Stimulated activated CD8-positive, alpha-beta memory T cell treated with anti-CD3 and anti-CD28 coated beads, Interleukin-12 subunit alpha, Interleukin-12 subunit beta, amount 100 ng/mL, for 24 hours (primary cell): Measurements from ENCODE around the gene NEDD4L.
"Not testable (repeated sequence)": the region's sequence is repeated elsewhere in the genome, so short reads cannot be mapped to it uniquely, and the experiment has no call there.

Experiments used
- DNase-seq: peaks from one replicate; pipeline ENCODE4 v3.0.0-alpha.2; 2020; ENCODE audit errors: extremely low read depth

The NEDD4L gene

DNA sequence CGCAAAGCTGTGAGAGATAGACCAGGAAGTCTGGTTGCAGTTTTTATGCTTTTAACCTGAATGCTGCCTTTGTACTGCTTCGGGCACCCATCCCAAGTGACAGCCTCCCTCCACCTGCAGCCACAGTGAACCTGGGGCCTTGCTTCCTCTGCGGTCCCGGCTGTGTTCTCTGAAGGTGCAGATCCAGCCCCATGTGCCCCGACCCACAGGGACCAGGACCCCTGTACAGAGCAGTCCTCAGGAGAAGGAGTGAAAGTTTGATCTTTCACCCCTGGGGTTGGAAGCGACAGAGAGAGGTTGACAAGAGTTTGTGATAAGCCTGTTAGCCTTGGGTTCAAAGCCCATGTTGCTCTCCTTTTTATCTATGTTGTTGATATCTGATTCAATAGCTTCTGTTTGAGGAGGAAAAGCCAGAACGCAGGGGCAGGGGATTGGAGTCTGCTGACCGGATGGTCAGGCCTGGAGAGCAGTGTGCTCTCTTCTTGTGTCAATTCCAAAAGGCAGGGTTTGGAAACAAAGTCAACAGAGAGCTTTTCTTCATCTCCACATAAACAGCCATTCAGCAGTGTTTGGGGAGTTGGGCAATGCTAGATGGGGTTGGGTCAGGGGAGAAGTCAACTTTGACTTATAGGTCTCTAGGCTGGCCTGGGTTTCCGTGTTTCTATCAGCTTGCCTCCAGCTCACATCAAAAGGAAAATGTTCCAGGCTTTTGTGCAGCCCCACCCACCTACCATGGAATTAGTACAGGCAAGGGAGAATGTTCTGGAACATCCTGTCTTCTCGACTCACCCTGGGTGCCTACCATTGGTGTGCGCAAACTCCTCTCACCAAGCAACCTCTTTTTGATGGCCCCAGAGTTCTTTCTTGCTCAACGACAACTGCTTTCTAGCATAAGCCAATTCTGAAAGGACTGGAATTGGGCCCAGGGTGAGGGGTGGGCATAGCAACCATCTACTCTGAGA, 369.9 kb downstream of the NEDD4L start:
- no peak for DNase-seq

DNA sequence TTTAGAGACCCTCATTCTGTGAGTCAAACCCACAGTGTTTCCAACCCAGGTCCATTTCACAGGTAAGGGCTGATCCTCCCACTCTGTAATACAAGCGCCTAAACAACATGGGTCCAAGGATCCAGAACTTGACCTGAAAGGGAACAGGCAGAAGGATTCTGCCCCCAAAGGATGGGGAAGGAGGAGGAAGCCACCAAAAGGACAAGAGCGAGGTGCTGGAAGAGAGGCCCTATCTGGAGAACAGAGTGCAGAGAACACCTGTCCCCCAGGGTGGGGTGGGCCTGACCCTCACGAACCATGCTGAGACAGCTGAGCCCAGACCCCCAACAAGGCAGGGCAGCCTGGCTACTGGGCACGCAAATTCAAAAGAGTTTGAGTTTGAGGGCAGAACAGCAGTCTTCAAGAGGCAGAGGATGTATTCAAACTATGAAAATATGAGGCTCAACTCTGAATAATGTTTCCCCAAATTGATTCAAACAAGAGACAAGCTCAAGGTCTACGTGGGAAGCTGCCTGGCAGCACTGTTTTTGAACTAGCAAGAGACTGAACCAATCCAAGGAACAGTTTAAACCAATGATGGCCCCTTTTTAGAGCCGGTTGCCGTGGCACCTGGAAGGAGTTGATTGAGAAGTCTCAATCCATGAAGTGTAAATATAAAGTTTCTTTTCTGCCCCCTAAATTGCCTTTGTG, 372.1 kb downstream of the NEDD4L start:
- no peak for DNase-seq

DNA sequence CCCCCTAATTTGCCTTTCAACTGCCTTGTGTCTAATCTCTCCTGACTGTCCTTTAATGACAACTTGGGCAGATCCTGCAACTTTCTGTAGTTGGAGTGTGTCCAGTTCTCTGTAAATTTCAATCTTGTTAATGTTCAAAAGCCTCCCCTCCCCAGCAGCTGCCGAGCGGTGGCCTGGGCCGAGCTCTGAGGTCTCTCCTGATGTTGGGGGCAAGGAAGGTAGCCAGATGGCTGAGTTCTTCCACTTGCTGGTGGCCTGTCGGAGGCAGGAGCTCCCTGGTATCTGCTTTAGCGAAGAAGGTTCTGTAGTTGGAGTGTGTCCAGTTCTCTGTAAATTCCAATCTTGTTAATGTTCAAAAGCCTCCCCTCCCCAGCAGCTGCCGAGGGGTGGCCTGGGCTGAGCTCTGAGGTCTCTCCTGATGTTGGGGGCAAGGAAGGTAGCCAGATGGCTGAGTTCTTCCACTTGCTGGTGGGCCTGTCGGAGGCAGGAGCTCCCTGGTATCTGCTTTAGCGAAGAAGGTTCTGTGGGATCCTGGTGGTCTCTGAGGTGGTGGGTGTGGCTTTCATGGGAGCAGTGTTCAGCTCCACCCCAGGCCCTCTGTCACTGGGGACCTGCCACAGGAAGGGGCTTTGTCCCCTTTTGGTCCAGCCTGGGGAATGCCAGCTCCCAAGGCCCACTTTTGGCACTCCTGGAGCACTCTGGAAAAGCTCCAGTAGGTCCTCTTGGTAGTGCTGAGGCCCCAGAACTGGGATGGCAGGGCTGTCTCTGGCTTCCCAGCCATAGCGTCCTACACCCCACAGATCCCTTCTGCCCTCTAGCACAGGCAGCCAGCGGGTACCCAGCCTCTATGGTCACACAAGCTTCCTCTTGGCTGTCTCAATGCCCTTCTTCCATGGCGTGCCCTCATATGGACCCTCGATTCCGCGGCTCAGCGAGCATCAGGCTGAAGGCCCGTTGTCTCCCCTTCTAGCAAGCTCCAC, 373.0 kb downstream of the NEDD4L start:
- no peak for DNase-seq

DNA sequence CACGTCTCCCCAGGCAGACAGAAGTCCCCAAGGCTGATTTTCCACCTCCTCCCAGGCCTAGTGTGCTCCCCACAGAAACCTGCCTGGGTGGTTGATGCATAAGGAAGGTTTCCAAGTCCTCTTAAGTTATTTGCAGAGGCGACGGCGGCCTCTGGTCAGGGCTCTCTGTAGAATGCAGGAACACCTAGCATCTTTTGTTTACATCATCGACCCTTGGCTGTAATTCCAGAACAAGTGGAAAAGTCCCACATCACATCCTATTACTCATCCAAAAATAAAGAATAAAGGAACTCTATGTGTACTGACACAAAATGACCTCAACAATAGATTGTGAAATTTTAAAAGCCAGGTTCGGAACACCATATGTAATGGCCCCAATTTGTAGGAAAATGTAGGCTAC, 373.7 kb downstream of the NEDD4L start:
- no peak for DNase-seq

DNA sequence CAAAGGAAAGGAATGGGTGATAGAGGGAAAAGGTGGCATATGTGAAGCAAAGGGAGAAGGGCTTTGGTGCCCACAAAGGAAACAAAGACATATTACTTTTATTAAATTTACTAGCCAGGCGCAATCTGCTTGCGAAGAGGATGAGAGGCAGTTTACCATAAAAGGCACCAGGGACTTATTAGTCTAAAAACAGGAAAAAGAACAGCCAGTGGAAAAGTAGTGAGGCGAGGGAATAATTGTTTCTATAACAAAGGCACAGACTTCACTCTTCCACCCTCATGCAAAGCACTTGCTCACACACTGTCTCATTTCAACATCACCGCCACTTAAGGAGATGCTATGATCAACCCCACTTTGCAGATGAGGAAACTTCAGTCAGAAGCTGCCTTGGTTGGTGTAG, 374.3 kb downstream of the NEDD4L start:
- DNase-seq, result no peak

DNA sequence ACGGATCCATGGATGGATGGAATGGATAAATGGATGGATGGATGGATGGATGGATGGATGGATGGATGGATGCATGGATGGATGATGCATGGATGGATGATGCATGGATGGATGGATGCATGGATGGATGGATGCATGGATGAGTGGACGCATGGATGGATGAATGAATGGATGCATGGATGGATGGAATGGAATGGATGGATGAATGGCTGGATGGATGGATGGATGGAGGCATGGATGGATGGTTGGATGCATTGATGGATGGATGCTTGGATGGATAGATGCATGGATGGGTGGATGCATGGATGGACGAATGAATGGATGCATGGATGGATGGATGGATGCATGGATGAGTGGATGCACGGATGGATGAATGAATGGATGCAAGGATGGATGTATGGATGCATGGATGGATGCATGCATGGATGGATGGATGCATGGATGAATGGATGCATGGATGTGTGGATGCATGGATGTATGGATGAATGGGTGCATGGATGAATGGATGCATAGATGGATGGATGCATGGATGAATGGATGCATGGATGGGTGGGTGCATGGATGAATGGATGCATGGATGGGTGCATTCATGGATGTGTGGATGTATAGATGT, 375.7 kb downstream of the NEDD4L start:
- DNase-seq, result no peak

DNA sequence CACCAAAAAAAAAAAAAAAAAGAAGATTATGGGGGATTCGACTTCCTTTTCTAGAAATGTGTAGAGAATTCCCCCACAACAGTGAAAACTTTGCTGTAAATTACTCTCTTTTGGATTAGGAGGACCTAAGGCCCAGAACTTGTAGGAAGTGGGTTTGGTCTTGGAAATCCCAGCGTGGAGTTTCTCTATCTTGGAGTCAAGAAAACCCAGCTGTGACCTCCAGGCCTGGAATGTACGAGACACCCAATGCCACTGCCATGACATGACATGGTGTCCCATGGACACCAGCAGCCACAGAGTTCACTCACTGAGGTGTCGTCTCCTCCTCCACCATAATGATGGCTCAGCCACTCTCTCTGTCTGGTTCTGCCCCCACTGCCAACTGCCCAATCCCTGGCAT, 382.6 kb downstream of the NEDD4L start:
- DNase-seq, result no peak

DNA sequence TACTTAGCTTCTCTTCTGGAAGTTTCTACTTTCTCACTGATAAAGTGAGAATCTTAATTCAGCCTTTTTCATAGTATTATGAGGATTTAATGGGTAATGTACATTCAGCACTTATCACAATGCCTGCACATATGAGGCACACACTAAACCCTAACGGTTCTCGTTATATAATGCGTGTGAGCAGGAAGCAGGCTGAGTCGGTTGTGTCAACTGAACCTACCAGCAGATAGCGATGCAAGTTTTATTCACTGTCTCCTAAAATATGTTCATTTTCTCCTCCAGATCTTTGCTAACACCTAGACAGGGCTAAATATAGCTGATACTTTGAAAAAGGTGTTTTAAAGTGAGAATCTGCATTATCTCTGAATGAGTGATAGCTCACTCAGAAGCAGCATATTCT, 383.3 kb downstream of the NEDD4L start:
- DNase-seq, result no peak

DNA sequence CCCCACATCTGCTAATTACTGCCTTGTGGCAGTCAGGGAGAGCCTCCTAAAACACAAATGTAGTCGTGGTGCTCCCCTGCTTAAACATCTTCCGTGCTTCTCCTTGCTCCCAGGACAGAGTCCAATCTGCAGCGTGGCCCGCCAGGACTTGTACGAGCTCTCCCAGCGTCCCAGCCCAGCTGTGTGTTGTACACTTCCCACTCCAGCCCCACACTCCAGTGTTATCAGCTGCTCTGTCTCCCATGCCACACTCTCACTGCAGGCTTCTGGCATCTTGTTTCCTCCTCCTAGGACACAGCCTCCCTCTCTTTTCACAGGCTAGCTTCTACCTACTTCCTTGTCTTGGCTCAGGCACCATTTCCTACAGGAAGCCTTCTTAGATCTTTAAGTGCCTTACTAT, 385.4 kb downstream of the NEDD4L start:
- no peak for DNase-seq

DNA sequence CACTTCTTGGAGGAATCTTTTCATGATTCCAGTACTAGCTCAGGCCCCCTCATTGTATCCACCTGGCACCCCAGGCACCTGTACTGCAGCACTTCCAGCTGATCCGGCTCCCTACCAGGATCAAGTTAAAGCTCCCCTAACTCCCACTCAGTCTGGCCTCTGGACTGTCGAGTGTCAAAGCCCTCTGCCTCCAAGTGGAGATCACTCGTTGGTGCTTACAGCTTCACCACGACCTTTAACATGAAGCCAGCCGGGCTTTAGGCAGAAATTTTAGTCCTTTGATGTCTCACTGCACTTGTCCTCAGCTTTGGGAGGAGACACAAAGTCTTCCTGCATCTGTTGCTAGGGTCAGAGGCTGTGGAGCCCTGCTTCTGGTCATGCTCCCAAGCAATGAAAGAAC, 387.2 kb downstream of the NEDD4L start:
- no peak for DNase-seq

DNA sequence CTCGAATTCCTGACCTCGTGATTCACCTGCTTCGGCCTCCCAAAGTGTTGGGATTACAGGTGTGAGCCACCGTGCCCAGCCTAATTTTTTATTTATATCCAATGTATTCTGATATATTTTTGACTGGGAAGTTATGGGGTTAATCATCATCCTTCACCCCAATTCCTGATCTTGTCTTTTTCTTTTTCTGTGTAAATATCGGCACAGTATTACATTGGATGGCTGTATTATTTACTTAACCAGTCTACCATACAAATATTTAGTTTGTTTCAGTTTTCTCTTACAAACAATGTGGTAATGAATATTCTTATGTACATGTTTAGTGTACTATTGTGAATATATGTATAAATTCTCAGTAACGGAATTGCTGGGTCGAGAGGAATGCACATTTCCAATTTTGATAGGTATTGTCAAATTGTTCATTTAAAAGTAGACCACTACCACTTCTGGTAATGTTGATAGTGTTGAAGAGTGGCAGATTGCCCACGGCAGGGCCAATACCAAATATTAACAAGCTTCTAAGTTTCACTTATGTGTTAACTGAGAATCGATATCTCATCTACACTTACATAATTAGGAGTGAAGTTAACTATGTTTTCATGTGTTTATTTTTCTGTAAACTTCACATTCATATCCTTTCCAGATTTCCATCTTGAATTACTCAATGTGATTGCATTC, 388.2 kb downstream of the NEDD4L start:
- no peak for DNase-seq

DNA sequence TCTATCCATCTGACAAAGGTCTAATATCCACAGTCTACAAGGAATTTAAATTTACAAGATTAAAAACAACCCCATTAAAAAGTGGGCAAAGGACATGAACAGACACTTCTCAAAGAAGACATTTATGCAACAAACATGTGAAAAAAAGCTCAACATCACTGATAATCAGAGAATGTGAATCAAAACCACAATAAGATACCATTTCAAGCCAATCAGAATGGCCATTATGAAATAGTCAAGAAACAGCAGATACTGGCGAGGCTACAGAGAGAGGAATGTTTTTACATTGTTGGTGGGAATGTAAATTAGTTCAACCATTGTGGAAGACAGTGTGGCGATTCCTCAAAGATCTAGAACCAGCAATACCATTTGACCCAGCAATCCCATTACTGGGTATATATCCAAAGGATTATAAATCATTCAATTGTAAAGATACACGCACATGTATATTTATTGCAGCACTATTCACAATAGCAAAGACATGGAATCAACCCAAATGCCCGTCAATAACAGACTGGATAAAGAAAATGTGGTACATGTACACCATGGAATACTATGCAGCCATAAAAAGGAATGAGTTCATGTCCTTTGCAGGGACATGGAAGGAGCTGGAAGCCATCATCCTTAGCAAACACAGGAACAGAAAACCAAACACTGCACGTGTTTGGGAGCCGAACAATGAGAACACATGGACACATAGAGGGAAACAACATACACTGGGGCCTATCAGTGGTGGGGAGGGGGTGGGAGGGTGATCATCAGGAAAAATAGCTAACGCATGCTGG, 391.4 kb downstream of the NEDD4L start:
- not testable (repeated sequence) for DNase-seq

DNA sequence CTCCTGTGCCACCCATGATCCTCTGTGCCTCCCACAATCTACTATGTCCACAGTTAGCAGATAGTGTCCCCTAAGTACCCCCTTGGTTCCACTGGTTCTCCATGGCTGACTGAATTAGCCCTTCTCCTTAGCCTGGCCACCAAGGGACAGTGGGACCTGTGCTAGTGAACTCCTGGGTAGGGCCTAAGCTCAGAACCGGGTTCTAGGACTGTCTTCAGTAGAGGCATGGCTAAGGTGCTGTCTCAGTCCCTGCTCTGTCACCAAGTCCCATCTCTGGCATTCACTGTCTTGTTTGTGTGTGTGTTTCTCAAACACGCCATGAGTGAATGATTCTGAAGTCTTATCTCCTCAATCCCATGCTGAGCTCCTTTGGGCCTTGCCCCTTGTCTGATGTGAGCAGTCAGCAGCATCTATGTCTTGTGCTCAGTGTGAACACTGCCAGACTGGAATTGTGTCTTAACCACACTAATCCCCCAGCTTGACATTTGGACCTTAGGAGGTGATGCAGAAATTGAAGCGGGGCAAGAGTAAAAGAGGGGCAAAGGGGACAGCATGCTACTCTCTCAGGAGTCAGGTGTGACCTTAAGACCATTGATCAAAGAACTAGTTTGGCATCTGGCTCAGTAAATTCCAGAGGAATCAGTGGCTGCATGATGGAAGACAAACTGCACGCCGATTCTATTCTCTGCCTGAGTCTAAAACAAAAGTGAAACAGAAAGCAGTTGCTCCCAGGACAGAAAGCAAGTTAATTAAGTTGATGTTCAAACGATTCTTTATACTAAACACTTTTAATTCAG, 394.3 kb downstream of the NEDD4L start:
- no peak for DNase-seq

DNA sequence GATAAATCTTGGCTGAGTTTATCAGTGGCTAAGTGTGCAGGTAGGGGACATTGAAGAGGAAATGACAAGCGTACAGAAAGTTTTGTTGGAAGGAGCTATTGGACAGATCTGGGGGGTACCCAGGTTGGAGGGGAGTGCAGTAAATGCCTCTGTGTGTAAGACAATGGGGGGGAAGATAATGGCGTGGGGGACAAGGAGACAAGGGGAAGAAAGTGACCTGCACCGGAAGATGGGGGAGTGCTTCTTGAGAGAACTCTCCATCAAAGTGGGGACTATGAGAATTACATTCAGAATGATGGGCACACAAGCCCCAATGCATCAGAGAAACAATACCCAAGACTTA, 394.9 kb downstream of the NEDD4L start:
- no peak for DNase-seq

DNA sequence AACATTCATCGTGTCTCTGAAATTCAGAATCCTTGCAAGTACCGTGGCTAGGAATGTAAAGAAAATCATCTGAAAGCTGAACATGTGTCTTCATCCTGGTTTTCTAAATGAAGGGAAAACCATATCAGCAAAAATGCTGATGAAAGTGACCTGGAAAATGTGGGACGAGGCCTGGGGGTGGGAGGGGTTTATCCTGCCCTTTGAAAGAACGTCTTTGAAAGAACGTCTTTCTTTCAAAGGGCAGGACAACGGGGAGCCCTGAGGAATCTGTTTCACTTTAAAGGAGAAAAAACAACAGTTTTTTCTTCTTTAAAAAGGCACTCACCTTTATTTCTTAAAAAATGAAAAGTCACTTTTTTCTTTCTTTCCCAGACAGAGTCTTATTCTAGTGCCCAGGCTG, 399.6 kb downstream of the NEDD4L start:
- DNase-seq, result no peak

DNA sequence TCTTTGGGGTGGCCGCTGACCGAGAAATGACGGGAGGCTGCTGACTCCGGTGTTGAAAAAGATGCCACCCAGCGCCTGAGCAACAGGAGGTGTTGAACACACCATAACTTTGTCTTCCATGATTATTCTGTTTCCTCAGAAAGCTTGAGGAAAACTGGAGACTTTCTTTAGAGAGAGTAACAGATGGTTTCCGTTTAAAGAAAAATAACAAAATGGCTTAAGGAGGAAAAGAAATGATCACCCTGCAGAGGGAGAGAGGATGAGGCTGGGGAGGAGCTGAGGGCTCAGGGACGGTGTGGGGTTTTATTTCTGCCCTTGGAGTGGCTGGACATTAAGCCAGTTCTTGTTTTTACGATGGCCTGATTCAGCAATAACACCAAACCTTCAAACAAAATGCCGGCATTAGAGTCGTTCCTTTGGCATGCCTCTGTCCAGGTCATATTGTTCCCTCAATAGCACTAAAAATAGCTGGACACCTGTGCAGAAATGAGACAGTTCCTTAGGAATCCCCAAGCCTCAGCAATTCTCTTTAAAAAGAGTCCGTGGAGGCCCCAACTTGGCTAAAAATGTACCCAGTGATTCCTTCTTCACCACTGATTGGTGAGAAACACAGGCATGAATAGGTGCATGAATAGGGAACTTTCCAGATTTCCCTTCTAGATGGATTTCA, 402.5 kb downstream of the NEDD4L start:
- DNase-seq, result no peak

DNA sequence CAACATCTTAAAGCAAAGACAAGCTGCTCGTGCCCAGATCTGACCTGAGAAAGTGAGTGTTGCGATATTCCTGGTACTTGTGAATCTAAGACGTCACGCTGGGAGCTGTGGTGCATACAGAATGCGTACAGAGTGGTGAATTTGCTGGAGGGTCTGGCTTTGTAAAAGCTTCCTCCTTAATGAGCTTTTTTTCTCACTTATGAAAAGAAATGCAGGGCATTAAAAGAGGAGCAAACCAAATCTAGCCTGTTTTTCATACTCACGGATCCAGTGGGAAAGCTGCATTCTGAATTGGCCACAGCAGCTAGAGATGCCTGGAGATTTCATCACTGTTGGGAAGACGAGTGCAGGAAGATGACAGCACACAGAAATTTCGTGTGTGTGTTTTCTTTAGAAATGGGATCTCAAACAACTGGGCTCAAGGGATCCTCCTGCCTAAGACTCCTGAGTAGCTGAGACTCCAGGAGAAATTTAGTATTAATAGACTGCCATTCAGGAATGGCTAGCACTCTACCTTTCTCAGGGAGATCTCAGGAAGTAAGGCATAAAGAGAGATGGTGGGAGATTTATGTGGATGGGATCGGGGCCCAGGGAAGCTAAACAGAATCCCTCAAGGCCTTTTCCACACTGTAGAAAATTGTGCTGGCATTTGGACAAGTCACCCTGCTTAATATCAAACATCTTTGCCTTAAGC, 403.5 kb downstream of the NEDD4L start:
- DNase-seq, result no peak

DNA sequence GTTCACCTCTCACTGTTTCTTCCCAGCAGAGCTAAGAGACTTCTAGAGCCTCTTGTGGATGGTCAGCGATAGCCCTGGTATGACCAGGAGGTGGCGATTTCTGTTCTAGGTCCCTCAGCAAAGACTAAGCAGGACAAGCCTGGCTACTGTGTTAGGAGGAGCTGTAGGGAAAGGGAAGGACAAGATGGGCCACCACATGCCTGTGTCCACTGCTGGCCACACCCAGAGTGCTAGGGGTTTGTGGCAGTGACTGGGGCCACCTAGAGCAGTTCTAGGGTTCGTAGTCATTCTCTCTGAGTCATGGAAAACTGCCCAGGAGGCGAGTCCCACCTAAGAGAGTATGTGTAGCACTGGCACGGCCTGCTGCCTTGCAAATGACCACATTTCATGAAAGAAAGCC, 405.4 kb downstream of the NEDD4L start:
- no peak for DNase-seq
